Measurements from ENCODE around the gene HAGHL. TPM values are rescaled to one million over a fixed set of nuclear protein-coding genes. Genes with fewer than 3 reads are reported as not detected.

Gene HAGHL
- total RNA-seq, 2 donors from 2014 or later = 7.7 to 10.1 TPM

DNA sequence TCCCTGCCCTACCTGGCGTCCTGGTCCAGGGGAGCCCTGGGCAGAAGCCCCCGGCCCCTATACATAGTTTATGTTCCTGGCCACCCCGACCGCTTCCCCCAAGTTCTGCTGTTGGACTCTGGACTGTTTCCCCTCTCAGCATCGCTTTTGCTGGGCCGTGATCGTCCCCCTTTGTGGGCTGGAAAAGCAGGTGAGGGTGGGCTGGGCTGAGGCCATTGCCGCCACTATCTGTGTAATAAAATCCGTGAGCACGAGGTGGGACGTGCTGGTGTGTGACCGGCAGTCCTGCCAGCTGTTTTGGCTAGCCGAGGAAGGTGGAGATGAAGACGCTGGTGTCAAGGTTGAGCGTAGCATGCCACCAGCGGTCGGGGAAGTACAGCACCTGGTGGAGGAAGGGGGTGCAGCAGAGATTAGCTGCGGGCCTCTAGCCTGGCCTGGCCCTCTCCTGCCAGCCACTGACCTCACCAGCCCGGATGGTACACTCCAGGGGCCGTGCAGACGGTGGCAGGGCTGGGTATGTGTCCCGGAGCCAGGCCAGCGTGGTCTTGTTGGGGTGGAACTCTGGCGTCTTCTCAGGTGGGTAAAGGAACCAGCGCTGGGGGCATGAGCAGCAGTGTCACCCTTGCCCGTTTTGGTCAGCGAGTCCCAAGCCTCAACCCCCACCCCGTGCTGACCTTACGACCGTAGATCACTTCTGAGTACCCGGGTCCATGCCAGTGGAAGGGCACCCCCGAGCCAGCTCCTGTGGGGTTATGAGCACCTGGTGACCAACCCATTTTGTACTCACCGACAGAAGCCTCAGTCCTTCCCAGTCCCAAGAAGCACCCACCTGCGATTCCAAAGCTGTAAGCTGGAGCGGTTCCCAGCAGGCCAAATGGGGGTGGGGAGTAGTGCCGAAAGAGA is 44.2 kb upstream of the HAGHL start:
- no peak for DNase-seq (ENCODE audit: low spot score)
- peaks cover 25% of the 10 kb centered on the region for H3K4me1 ChIP-seq (replicated peaks)
- H3K9me3 ChIP-seq = no peaks in the 10 kb centered on the region
- WGBS = 72% methylated on average over 36 of the region's 36 CpGs
- no peaks in the 10 kb centered on the region for H3K27me3 ChIP-seq (replicated peaks; ENCODE audit: insufficient read depth)
- H3K27ac ChIP-seq = no peak overlapping the region
- H3K4me3 ChIP-seq = no peak overlapping the region
- H3K36me3 ChIP-seq = peaks cover 7 to 10% of the 10 kb centered on the region in 2 donors
- intact Hi-C loops (cut with DNase I) = no loop called here
- TF ChIP-seq POLR2A (IDR thresholded peaks at IDR 0.05) (no peak), POLR2AphosphoS5 (IDR thresholded peaks at IDR 0.05) (no peak)
- TF ChIP-seq, protein P1, sequence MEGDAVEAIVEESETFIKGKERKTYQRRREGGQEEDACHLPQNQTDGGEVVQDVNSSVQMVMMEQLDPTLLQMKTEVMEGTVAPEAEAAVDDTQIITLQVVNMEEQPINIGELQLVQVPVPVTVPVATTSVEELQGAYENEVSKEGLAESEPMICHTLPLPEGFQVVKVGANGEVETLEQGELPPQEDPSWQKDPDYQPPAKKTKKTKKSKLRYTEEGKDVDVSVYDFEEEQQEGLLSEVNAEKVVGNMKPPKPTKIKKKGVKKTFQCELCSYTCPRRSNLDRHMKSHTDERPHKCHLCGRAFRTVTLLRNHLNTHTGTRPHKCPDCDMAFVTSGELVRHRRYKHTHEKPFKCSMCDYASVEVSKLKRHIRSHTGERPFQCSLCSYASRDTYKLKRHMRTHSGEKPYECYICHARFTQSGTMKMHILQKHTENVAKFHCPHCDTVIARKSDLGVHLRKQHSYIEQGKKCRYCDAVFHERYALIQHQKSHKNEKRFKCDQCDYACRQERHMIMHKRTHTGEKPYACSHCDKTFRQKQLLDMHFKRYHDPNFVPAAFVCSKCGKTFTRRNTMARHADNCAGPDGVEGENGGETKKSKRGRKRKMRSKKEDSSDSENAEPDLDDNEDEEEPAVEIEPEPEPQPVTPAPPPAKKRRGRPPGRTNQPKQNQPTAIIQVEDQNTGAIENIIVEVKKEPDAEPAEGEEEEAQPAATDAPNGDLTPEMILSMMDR (IDR thresholded peaks at IDR 0.05) = no peak

- intact Hi-C loops (cut with DNase I) = no loop called here
- H3K36me3 ChIP-seq = peaks cover 7 to 10% of the 10 kb centered on the region in 2 donors
- H3K27ac ChIP-seq = peak overlapping the region in 1 of 2 donors; percentile 74
- DNase-seq (ENCODE audit: low spot score) = no peak
- peaks cover 25% of the 10 kb centered on the region for H3K4me1 ChIP-seq (replicated peaks)
- TF ChIP-seq, protein P1 (IDR thresholded peaks at IDR 0.05) = no peak
- no peak for TF ChIP-seq POLR2A (IDR thresholded peaks at IDR 0.05)
- no peak for TF ChIP-seq POLR2AphosphoS5 (IDR thresholded peaks at IDR 0.05)
- peak overlapping the region; percentile 52 to 77 for H3K4me3 ChIP-seq
- WGBS = 11% methylated on average over 42 of the region's 57 CpGs
- no peaks in the 10 kb centered on the region for H3K9me3 ChIP-seq
- H3K27me3 ChIP-seq (replicated peaks; ENCODE audit: insufficient read depth) = no peaks in the 10 kb centered on the region
Measured at GRCh38 chr16:683396-684070, 43.4 kb upstream of the HAGHL start.

DNA sequence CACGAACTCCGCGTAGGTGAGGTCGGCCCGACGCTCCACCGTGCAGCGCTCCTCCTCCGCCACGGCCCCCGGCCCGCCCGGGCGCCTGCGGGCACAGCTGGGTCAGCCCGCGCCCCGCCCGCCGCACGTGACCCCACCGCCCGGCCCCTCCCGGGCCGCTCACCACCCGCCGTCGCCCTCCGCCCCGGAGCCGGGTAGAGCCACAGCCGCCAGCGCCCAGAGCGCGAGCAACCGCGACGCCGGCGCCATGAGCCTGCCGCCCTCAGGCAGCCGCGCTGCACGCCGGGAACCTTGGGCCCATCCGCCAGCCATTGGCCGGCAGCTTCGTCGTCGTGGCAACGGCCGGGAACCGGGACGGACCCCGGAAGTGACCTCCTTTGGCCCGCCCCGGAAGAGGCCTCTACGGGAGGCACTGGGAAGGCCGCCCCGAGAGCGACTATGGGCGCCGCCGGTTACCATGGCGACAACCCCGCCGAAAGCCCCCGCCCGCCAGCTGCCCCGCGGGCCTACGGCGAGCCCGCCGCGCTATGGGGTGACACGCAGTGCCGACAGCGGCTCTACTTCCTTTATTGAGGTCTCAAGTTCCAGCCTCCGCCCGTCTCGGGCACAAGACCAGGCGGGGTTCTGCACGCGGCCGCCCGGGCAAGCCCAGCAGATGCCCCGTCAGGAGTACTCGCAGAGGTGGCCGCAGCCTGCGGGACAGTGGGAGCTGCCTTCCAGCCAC is 42.7 kb upstream of the HAGHL start, which contains the start of gene JMJD8:
JMJD8 (minus strand) TSS at position 264 of the 724 bp plus-strand sequence; CDS start at position 249, 15 bp downstream.
- DNase-seq (ENCODE audit: low spot score) = peak; percentile 96
- intact Hi-C loops (cut with DNase I) = no loop called here
- Histone ChIP-seq H3K4me3 (peak within 1 kb of the TSS; percentile 52 to 77), H3K27ac (peak within 1 kb of the TSS; percentile 74 to 76), H3K27me3 (replicated peaks; ENCODE audit: insufficient read depth) (no peaks in the 10 kb centered on the region), H3K36me3 (peaks cover 7 to 10% of the 10 kb centered on the region in 2 donors), H3K9me3 (no peaks in the 10 kb centered on the region), H3K4me1 (replicated peaks) (peaks cover 25% of the 10 kb centered on the region)
- WGBS = 1% methylated on average over 44 of the region's 91 CpGs
- TF ChIP-seq, protein P1 (IDR thresholded peaks at IDR 0.05) = peak in 2 of 4 experiments; percentile 23 to 26
- TF ChIP-seq POLR2AphosphoS5 (IDR thresholded peaks at IDR 0.05) = peak; percentile 98
- peak; percentile 39 for TF ChIP-seq POLR2A (IDR thresholded peaks at IDR 0.05)

GRCh38 chr16:684961-685696 is 41.8 kb upstream of the HAGHL start:
- TF ChIP-seq, protein P1 (IDR thresholded peaks at IDR 0.05) = no peak
- TF ChIP-seq POLR2A (IDR thresholded peaks at IDR 0.05) (no peak), POLR2AphosphoS5 (IDR thresholded peaks at IDR 0.05) (no peak)
- Histone ChIP-seq H3K27me3 (replicated peaks; ENCODE audit: insufficient read depth) (no peaks in the 10 kb centered on the region), H3K36me3 (peaks cover 7 to 10% of the 10 kb centered on the region in 2 donors), H3K27ac (peak overlapping the region; percentile 74 to 76), H3K9me3 (no peaks in the 10 kb centered on the region), H3K4me3 (peak overlapping the region; percentile 52 to 77), H3K4me1 (replicated peaks) (peaks cover 29% of the 10 kb centered on the region)
- 91% methylated on average over 61 of the region's 61 CpGs for WGBS
- no peak for DNase-seq (ENCODE audit: low spot score)
- intact Hi-C loops (cut with DNase I) = no loop called here

Data from prostate gland (tissue), 2 donors.